Head of caudate nucleus (tissue), 42 donors: ENCODE data around the gene ABHD5.

Experiments
- DNase-seq, 42 donors: peaks; one replicate each; pipeline versions ENCODE4 v3.0.0 to v3.0.0-alpha.2; 2020 to 2021; ENCODE audit warnings: mixed read lengths in 7 of 42
- intact Hi-C: fragments of 100-400 bp; cut with DNase I; formaldehyde crosslinking; loops from one replicate; pipeline ENCODE4 v1.15.0; 2022

Gene ABHD5

GRCh38 chr3:43707266-43707665 is 16.5 kb downstream of the ABHD5 start:
- no peak for DNase-seq
- intact Hi-C loops = no loop called here

DNA sequence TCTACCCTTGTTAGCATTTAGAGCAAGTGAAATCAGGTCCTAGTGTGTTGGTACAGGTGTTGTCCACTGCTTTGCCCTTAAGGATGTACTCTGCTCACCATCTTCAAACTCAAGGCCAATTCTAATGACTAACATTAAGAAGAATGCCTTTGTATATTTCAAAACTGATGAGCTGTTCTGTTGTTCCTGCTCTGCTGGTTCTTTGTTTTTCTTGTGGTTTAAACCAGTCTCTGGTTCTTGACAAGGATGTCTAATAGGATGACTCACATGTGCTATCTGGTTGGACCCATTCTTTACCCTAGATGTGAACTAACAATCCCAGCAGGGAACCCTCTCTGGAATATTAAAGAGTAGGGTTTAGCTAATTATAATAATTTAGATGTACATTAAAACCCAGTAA is 17.3 kb downstream of the ABHD5 start:
- intact Hi-C loops = no loop called here

GRCh38 chr3:43709022-43709421 is 18.3 kb downstream of the ABHD5 start:
- no peak for DNase-seq
- intact Hi-C loops = no loop called here

More for the DNA sequence above, 17.3 kb downstream of the ABHD5 start:
- DNase-seq = no peak

DNA sequence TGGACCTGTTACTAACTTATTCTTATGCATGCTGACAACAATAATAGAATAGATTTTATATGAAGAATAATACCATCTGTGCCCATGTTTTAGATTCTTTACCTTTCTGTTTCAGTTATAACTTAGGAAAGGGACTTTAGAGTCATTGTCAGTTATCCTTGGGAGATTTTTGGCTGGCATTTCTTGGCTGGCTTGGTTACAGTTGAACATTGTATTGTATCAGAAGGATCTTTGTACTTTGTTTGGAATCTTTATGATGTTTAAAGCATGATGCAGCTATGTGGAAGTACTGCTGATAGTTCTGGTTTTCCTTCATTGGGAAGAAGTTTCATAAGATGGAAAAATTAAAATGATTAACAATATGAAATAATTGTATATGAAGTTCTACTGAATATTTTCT is 19.9 kb downstream of the ABHD5 start:
- DNase-seq = peak in 2 of 42 donors; percentile 18 to 30
- intact Hi-C loops = no loop called here

- intact Hi-C loops = no loop called here
- DNase-seq = no peak
Observed at GRCh38 chr3:43718296-43718695, 27.6 kb downstream of the ABHD5 start.

- intact Hi-C loops = no loop called here
Observed at GRCh38 chr3:43723121-43723734, 32.5 kb downstream of the ABHD5 start.

DNA sequence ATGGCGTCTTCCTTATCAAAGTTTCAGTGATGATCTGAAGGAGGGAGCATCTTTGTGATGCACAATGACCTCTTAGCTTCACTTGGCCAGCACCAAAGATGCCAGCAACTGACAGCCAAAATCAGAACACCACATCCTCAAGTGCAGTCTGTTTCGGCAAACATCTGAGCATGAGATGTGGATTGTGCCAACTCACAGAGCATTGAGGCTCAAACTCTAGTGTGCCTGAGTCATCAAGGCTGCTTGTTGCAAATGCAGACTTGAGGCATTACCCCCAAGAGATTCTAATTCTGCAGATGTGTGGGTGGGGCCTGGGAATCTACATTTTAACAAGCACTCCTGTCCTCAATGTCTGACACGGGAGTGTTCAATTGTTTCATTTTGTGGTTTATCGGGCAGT is 35.8 kb downstream of the ABHD5 start:
- intact Hi-C loops = no loop called here
- peak in 11 of 42 donors; percentile 6 to 44 (median 27) for DNase-seq

More at GRCh38 chr3:43723121-43723734, 32.5 kb downstream of the ABHD5 start:
- DNase-seq = no peak

- intact Hi-C loops = no loop called here
- no peak for DNase-seq
Observed at GRCh38 chr3:43727930-43728329, 37.2 kb downstream of the ABHD5 start.

- intact Hi-C loops = no loop called here
- DNase-seq = no peak
Observed at GRCh38 chr3:43728476-43728875, 37.7 kb downstream of the ABHD5 start.

DNA sequence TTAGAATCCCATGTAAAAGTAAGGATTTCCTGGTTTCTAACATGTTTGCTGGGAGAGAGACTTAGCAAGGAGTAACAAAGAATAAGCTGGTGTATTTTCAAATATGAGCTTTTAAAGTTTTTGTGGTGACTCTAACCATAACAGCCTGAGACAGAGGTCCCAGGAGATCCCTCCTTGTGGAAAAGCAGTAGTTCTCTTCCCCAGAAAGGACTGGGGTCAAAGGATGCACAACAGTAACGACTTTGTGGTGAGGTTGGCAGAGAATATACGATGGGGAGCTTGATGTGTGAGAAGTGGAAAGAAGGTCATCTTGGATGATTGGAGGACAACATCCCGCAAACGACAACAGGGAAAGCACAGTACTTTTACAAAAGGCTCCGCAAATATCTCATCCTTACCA is 38.2 kb downstream of the ABHD5 start:
- intact Hi-C loops = no loop called here
- no peak for DNase-seq

- no peak for DNase-seq
Observed at GRCh38 chr3:43729707-43730414, 39.1 kb downstream of the ABHD5 start.

GRCh38 chr3:43732747-43733425 is 42.1 kb downstream of the ABHD5 start:
- DNase-seq = no peak
- intact Hi-C loops = no loop called here

More at GRCh38 chr3:43729707-43730414, 39.1 kb downstream of the ABHD5 start:
- intact Hi-C loops = no loop called here

DNA sequence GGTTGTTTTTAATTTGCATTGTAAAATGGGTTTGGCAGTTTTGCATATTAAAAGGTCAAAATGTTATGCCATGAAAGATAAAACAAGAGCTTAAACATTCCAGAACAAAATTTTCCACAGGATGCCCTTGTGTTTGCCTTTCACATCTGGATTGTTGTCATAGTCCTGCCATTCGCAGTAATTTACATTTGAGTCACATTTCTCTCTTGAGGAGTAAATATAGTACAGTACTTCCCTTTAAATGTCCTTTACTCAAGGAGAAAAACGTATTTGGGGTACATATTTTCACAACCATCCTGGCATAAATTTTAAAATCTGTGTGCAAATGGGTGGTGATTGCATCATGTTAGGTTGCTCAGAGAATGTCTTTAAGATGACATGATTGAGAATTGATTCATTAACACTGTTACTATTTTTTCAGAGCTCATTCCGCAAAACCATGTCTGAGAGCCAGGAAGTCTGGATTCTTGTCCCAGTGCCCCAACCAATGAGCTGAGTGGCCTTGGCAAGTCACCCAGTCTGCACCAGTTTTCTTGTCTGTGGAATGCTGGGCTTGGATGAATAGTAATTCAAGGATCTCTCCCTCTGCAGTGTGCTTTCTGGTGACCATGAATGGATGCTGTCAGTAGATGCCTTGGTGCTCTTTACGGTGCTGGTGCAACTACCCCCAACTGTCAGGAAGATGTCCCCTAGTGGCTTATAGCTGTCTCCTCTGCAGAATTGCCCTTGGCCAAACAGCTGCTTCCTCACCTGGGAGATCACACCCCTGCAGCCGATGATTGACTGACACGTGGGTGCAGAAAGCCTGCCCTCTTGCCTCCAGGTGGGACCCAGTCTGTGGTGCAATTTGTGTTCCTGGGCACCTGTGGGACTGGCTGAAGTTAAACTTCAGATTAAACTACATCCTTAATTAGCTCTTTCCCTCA is 43.0 kb downstream of the ABHD5 start:
- intact Hi-C loops = no loop called here
- DNase-seq = peak in 22 of 42 donors; percentile 8 to 69 (median 30)

GRCh38 chr3:43734685-43735084 is 43.9 kb downstream of the ABHD5 start:
- intact Hi-C loops = no loop called here
- no peak for DNase-seq

GRCh38 chr3:43735618-43736017 is 44.9 kb downstream of the ABHD5 start:
- DNase-seq = no peak
- intact Hi-C loops = no loop called here

GRCh38 chr3:43736558-43737440 is 46.1 kb downstream of the ABHD5 start:
- DNase-seq = no peak
- intact Hi-C loops = no loop called here

GRCh38 chr3:43738305-43738704 is 47.6 kb downstream of the ABHD5 start:
- DNase-seq = no peak
- intact Hi-C loops = no loop called here

GRCh38 chr3:43742920-43743319 is 52.2 kb downstream of the ABHD5 start:
- intact Hi-C loops = no loop called here
- DNase-seq = peak in 2 of 42 donors; percentile 10
